Parathyroid adenoma (tissue), 2 donors: Measurements from ENCODE around the gene NUP205.

Experiments
- H2AFZ ChIP-seq: fragments of 300-600 bp; sonication (generic); one replicate; pipeline ENCODE4 v1.7.0; 2017; ENCODE audit warnings: antibody characterized with exemption, mild to moderate bottlenecking
- H3K27ac ChIP-seq: fragments of 300-600 bp; sonication (generic); one replicate; pipeline ENCODE4 v1.7.0; 2017
- H3K27me3 ChIP-seq: fragments of 300-600 bp; sonication (generic); one replicate; pipeline ENCODE4 v1.7.0; 2017; ENCODE audit warnings: low read length; ENCODE audit not compliant: control insufficient read depth, insufficient read depth
- H3K36me3 ChIP-seq: fragments of 300-600 bp; sonication (generic); one replicate; pipeline ENCODE4 v1.7.0; 2017; ENCODE audit warnings: low read length; ENCODE audit not compliant: control insufficient read depth, insufficient read depth
- H3K4me1 ChIP-seq: fragments of 300-600 bp; sonication (generic); one replicate; pipeline ENCODE4 v1.7.0; 2017; ENCODE audit warnings: control low read depth
- H3K4me2 ChIP-seq: fragments of 300-600 bp; sonication (generic); one replicate; pipeline ENCODE4 v1.7.0; 2017; ENCODE audit warnings: low read length
- H3K4me3 ChIP-seq: fragments of 300-600 bp; sonication (generic); one replicate; pipeline ENCODE4 v1.7.0; 2017; ENCODE audit warnings: low read depth, low read length
- H3K79me2 ChIP-seq: fragments of 300-600 bp; sonication (generic); one replicate; pipeline ENCODE4 v1.7.0; 2017; ENCODE audit warnings: control low read depth
- H3K9ac ChIP-seq: fragments of 300-600 bp; sonication (generic); one replicate; pipeline ENCODE4 v1.7.0; 2017; ENCODE audit warnings: mild to moderate bottlenecking
- H3K9me3 ChIP-seq: fragments of 300-600 bp; sonication (generic); one replicate; pipeline ENCODE4 v1.7.0; 2017; ENCODE audit warnings: low read length; ENCODE audit not compliant: control insufficient read depth
- TF ChIP-seq, protein P1 (sequence below): fragments of 300-600 bp; sonication (generic); IDR thresholded peaks from one replicate; pipeline ENCODE4 v1.7.0; 2017; ENCODE audit warnings: antibody characterized with exemption, mild to moderate bottlenecking
- donor health status: primary hyperparathyroidism.

Gene NUP205

DNA sequence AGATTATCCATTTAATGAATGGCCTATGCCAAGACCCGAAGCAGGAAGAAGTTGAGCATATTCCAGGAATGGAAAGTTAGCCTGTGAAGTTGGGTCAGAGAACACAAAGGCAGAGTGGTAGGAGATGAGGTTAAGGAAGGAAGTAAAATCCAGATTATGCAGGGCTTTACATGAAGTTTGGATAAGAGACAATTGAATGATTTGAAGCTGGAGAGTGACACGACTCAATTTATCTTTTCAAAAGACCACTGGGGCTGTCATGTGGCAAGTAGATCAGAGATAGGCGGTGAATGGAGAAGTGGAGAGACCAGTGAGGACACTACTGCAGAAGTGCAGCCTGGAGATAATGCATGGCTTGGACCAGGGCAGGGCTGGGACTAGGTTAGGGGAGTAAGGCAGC is 40.7 kb upstream of the NUP205 start:
- Histone ChIP-seq H3K9ac (no peak overlapping the region), H3K4me2 (no peak overlapping the region), H3K27me3 (no peaks in the 10 kb centered on the region), H3K4me1 (no peaks in the 10 kb centered on the region), H3K27ac (no peak overlapping the region), H2AFZ (no peak overlapping the region), H3K79me2 (no peaks in the 10 kb centered on the region), H3K36me3 (no peaks in the 10 kb centered on the region), H3K9me3 (no peaks in the 10 kb centered on the region), H3K4me3 (no peak overlapping the region)
- TF ChIP-seq, protein P1, sequence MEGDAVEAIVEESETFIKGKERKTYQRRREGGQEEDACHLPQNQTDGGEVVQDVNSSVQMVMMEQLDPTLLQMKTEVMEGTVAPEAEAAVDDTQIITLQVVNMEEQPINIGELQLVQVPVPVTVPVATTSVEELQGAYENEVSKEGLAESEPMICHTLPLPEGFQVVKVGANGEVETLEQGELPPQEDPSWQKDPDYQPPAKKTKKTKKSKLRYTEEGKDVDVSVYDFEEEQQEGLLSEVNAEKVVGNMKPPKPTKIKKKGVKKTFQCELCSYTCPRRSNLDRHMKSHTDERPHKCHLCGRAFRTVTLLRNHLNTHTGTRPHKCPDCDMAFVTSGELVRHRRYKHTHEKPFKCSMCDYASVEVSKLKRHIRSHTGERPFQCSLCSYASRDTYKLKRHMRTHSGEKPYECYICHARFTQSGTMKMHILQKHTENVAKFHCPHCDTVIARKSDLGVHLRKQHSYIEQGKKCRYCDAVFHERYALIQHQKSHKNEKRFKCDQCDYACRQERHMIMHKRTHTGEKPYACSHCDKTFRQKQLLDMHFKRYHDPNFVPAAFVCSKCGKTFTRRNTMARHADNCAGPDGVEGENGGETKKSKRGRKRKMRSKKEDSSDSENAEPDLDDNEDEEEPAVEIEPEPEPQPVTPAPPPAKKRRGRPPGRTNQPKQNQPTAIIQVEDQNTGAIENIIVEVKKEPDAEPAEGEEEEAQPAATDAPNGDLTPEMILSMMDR, result no peak

DNA sequence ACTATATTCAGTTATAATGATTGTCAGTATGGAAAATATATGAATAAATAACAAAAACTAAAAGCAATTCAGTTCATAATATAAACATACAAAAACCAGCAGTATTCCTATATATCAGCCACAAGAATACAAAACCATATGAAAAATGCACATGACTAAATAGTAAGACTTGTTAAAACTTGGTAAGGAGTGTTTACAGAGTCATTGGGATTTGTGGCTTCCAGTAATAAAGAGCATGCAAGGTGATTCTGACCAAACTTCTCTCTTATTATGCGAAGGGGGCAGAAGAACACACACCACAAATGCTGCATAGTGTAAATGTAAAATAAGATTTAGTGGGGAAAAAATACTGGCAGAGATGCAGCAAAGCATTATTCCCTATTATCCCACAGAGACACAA is 39.0 kb upstream of the NUP205 start:
- H2AFZ ChIP-seq, result no peak overlapping the region
- no peak overlapping the region for H3K27ac ChIP-seq
- TF ChIP-seq, protein P1, result no peak
- H3K79me2 ChIP-seq, result no peaks in the 10 kb centered on the region
- H3K4me3 ChIP-seq, result no peak overlapping the region
- H3K9me3 ChIP-seq, result no peaks in the 10 kb centered on the region
- H3K27me3 ChIP-seq, result no peaks in the 10 kb centered on the region
- no peaks in the 10 kb centered on the region for H3K4me1 ChIP-seq
- H3K9ac ChIP-seq, result no peak overlapping the region
- no peaks in the 10 kb centered on the region for H3K36me3 ChIP-seq
- H3K4me2 ChIP-seq, result no peak overlapping the region

DNA sequence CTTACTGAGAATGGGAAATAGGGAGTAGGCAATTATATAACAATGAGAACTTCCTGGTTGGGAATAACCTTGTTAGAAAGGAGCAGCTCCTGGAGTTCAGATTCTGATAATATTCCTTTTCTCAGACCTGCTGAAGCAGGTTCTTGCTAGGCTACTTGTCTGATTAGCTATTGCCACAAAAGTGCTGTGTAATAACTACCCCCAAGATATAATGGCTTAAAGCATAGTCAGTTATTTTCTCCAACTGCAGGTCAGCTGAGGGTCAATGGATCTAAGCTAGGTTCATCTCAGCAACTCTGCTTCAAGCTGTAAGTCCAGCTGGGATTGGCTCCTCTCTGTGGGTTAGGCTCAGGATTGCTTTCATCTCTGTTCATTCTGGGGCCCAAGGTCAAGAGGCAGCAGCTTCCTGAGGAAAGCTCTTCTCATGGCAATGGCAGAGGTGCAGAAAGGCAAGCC is 38.5 kb upstream of the NUP205 start:
- TF ChIP-seq, protein P1, result no peak
- H3K79me2 ChIP-seq, result no peaks in the 10 kb centered on the region
- no peak overlapping the region for H2AFZ ChIP-seq
- no peak overlapping the region for H3K4me3 ChIP-seq
- H3K9me3 ChIP-seq, result no peaks in the 10 kb centered on the region
- no peaks in the 10 kb centered on the region for H3K4me1 ChIP-seq
- no peak overlapping the region for H3K4me2 ChIP-seq
- H3K27ac ChIP-seq, result no peak overlapping the region
- no peaks in the 10 kb centered on the region for H3K27me3 ChIP-seq
- H3K9ac ChIP-seq, result no peak overlapping the region
- no peaks in the 10 kb centered on the region for H3K36me3 ChIP-seq

DNA sequence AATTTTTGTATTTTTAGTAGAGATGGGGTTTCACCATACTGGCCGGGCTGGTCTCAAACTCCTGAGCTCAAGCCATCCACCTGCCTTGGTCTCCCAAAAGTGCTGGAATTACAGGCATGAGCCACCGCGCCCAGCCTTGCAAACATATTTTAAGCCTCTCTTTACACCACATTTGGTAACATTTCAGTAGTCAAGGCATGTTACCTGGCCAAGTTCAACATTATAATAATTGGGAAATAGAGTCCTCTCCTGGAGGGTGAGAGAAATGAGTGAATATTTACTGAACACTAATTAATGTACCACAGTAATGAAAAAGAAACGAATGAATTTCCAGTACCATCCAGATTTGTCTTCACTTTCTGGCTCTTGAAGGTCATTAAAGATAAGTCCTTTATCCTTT is 37.8 kb upstream of the NUP205 start:
- H3K27ac ChIP-seq, result no peak overlapping the region
- TF ChIP-seq, protein P1, result no peak
- H2AFZ ChIP-seq, result no peak overlapping the region
- no peaks in the 10 kb centered on the region for H3K4me1 ChIP-seq
- no peak overlapping the region for H3K4me3 ChIP-seq
- H3K9me3 ChIP-seq, result no peaks in the 10 kb centered on the region
- H3K9ac ChIP-seq, result no peak overlapping the region
- H3K79me2 ChIP-seq, result no peaks in the 10 kb centered on the region
- H3K36me3 ChIP-seq, result no peaks in the 10 kb centered on the region
- no peaks in the 10 kb centered on the region for H3K27me3 ChIP-seq
- H3K4me2 ChIP-seq, result no peak overlapping the region

DNA sequence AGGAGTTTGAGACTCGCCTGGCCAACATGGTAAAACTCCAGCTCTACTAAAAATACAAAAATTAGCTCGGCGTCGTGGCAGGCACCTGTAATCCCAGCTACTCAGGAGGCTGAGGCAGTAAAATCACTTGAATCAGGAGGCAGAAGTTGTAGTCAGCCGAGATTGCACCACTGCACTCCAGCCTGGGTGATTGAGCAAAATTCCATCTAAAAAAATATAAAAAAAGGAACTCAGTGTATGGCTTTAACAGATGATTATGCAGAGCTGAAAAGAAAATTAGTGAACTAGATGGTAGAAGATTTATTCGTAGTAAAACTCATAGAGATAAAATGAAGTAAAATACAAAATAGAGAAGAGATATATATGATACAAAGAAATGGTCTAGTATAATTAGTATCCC is 35.2 kb upstream of the NUP205 start:
- TF ChIP-seq, protein P1, result no peak
- H3K4me1 ChIP-seq, result no peaks in the 10 kb centered on the region
- H3K36me3 ChIP-seq, result no peaks in the 10 kb centered on the region
- no peak overlapping the region for H3K9ac ChIP-seq
- H3K9me3 ChIP-seq, result no peaks in the 10 kb centered on the region
- H3K27ac ChIP-seq, result no peak overlapping the region
- H3K4me3 ChIP-seq, result no peak overlapping the region
- no peaks in the 10 kb centered on the region for H3K79me2 ChIP-seq
- H3K4me2 ChIP-seq, result no peak overlapping the region
- H2AFZ ChIP-seq, result no peak overlapping the region
- H3K27me3 ChIP-seq, result no peaks in the 10 kb centered on the region
